Renal pelvis (tissue), 4 donors: ENCODE data around the gene KCNS1. TPM values are rescaled to one million over a fixed set of nuclear protein-coding genes. Genes with fewer than 3 reads are reported as not detected.
"Not testable (repeated sequence)": the region's sequence is repeated elsewhere in the genome, so short reads cannot be mapped to it uniquely, and the experiment has no call there.

Source experiments
- DNase-seq: peaks from one replicate; pipeline ENCODE4 v3.0.0-alpha.2; 2013
- polyA plus RNA-seq, 3 donors: library from polyadenylated mRNA; unstranded; fragments of 120-200 nt; gene quantifications; one replicate each; pipeline ENCODE4 v1.2.1, GENCODE V29; 2013; ENCODE audit not compliant: insufficient read length in 3 of 3

The KCNS1 gene
- polyA plus RNA-seq, 3 donors = 0.43 to 0.77 (median 0.55) TPM

GRCh38 chr20:45082468-45082867 is 18.5 kb downstream of the KCNS1 start:
- DNase-seq = no peak

GRCh38 chr20:45080867-45081624 is 19.9 kb downstream of the KCNS1 start:
- DNase-seq = no peak

GRCh38 chr20:45077559-45077958 is 23.4 kb downstream of the KCNS1 start:
- peak; percentile 24 for DNase-seq

GRCh38 chr20:45073221-45073620 is 27.7 kb downstream of the KCNS1 start:
- no peak for DNase-seq

GRCh38 chr20:45072066-45072465 is 28.9 kb downstream of the KCNS1 start:
- no peak for DNase-seq

GRCh38 chr20:45070932-45071632 is 29.8 kb downstream of the KCNS1 start:
- DNase-seq = no peak

GRCh38 chr20:45069261-45069660 is 31.7 kb downstream of the KCNS1 start:
- DNase-seq = no peak

- no peak for DNase-seq
Observed at GRCh38 chr20:45067558-45067957, 33.4 kb downstream of the KCNS1 start.

GRCh38 chr20:45067087-45067486 is 33.8 kb downstream of the KCNS1 start:
- DNase-seq = no peak

- DNase-seq = no peak
Observed at GRCh38 chr20:45066372-45066771, 34.6 kb downstream of the KCNS1 start.

GRCh38 chr20:45064812-45065211 is 36.1 kb downstream of the KCNS1 start:
- no peak for DNase-seq

- DNase-seq = not testable (repeated sequence)
Observed at GRCh38 chr20:45063107-45063506, 37.8 kb downstream of the KCNS1 start.

- DNase-seq = no peak
Observed at GRCh38 chr20:45061244-45061643, 39.7 kb downstream of the KCNS1 start.

- no peak for DNase-seq
Observed at GRCh38 chr20:45060294-45060693, 40.6 kb downstream of the KCNS1 start.

- no peak for DNase-seq
Observed at GRCh38 chr20:45059022-45059728, 41.8 kb downstream of the KCNS1 start.

- DNase-seq = no peak
Observed at GRCh38 chr20:45058168-45058850, 42.6 kb downstream of the KCNS1 start.

- no peak for DNase-seq
Observed at GRCh38 chr20:45056473-45057173, 44.3 kb downstream of the KCNS1 start.

GRCh38 chr20:45055056-45055455 is 45.9 kb downstream of the KCNS1 start:
- DNase-seq = no peak

GRCh38 chr20:45053430-45054351 is 47.2 kb downstream of the KCNS1 start:
- no peak for DNase-seq

- no peak for DNase-seq
Observed at GRCh38 chr20:45052698-45053429, 48.1 kb downstream of the KCNS1 start.
